Natural killer cell (primary cell): ENCODE measurements around the gene RFX3. TPM values are rescaled to one million over a fixed set of nuclear protein-coding genes. Genes with fewer than 3 reads are reported as not detected.

ENCODE experiments used
- ATAC-seq, 3 donors: fragments of 150-1000 bp in 2 of 3; fragments of 200-7000 bp in 1 of 3; cut with Tn5 transposase; 1 replicate in 1 of 3; 2 replicates in 2 of 3; pipeline ENCODE4 v1.10.0; 2021; ENCODE audit warnings: mild to moderate bottlenecking in 2 of 3, moderate library complexity in 2 of 3
- DNase-seq, 2 donors: peaks; one replicate each; pipeline versions ENCODE4 v3.0.0 to v3.0.0-alpha.2; 2013 to 2021; ENCODE audit warnings: mixed read lengths in 1 of 2
- H3K27ac ChIP-seq: one replicate; pipeline ENCODE4 v1.5.1; 2013; ENCODE audit warnings: mild to moderate bottlenecking, low read length
- H3K27me3 ChIP-seq: one replicate; pipeline ENCODE4 v1.6.1; 2013; ENCODE audit warnings: low read length; ENCODE audit not compliant: control insufficient read depth, insufficient read depth
- H3K36me3 ChIP-seq: one replicate; pipeline ENCODE4 v1.6.1; 2013; ENCODE audit warnings: low read length; ENCODE audit not compliant: control insufficient read depth, insufficient read depth
- H3K4me1 ChIP-seq: one replicate; pipeline ENCODE4 v1.6.1; 2013; ENCODE audit warnings: low read length; ENCODE audit not compliant: control insufficient read depth, insufficient read depth
- H3K4me3 ChIP-seq: one replicate; pipeline ENCODE4 v1.5.1; 2013; ENCODE audit warnings: low read length
- H3K9me3 ChIP-seq: one replicate; pipeline ENCODE4 v1.6.1; 2013; ENCODE audit warnings: low read length; ENCODE audit not compliant: control insufficient read depth, insufficient read depth
- H3K27ac Mint-ChIP-seq, 2 donors: one replicate each; pipeline ENCODE4 v1.8.0; 2022; ENCODE audit warnings: mild to moderate bottlenecking in 2 of 2, mixed read lengths in 2 of 2, moderate library complexity in 1 of 2
- H3K27me3 Mint-ChIP-seq, 2 donors: one replicate each; pipeline ENCODE4 v1.8.0; 2022; ENCODE audit warnings: low read depth in 2 of 2, mixed read lengths in 2 of 2
- H3K36me3 Mint-ChIP-seq: one replicate; pipeline ENCODE4 v1.8.0; 2022; ENCODE audit warnings: mixed read lengths
- H3K4me1 Mint-ChIP-seq, 2 donors: one replicate each; pipeline ENCODE4 v1.8.0; 2022; ENCODE audit warnings: mixed read lengths in 2 of 2
- H3K4me3 Mint-ChIP-seq: one replicate; pipeline ENCODE4 v1.8.0; 2022; ENCODE audit warnings: mild to moderate bottlenecking, moderate library complexity, mixed read lengths
- H3K9me3 Mint-ChIP-seq, 2 donors: one replicate each; pipeline ENCODE4 v1.8.0; 2022; ENCODE audit warnings: mixed read lengths in 2 of 2
- WGBS: methylation state at CpG from one replicate; pipeline ENCODE4 v1.1.7; 2013; ENCODE audit warnings: missing lambda C conversion rate; ENCODE audit not compliant: insufficient coverage; 5-methylcytosine and 5-hydroxymethylcytosine counted together
- intact Hi-C: fragments of 100-400 bp; cut with micrococcal nuclease; formaldehyde crosslinking; loops from one replicate; pipeline ENCODE4 v1.14.2; 2022
- total RNA-seq, 4 donors: library from RNA; stranded (reverse); fragments of 120-200 nt in 1 of 4; gene quantifications; one replicate each; pipeline versions ENCODE4 v1.2.3 to v1.2.4, GENCODE V29; 2013 to 2022
- TF ChIP-seq, protein P1 (sequence below): fragments of 200-600 bp; IDR thresholded peaks from one replicate; pipeline ENCODE4 v1.8.0; 2022; ENCODE audit warnings: antibody characterized with exemption

RFX3 gene
- total RNA-seq, 3 donors from 2014 or later (not counting 1 experiment from before 2014, with no cell fraction given) = 24.0 to 30.6 (median 30.0) TPM

DNA sequence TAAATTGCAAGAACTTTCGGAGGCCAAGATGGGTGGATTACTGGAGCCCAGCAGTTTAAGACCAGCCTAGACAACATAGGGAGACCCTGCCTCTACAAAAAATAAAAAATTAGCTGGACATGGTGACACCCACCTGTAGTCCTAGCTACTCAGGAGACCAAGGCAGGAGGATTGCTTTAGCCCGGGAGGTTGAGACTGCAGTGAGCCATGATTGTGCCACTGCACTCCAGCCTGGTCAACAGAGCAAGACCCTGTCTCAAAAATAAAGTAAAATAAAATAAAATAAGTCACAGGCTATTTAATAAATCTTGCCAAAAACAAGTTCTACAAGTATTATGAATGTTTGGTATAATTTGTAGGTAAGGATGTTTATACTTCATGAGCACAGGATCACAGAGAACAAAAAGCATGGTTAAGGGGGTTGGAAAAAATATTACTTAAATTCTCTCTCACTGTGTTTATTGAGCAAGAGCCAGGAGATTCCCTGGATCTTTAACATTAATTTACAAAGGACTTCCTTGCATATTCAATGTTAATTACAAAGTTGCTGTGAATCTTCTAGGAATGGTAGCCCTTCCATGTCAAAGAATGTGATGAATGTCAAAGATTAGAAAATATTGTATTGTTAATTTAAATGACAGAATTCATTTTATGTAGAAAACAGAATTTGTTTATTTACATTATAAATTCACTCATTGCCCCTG, 164.0 kb downstream of the RFX3 start:
- TF ChIP-seq, protein P1, sequence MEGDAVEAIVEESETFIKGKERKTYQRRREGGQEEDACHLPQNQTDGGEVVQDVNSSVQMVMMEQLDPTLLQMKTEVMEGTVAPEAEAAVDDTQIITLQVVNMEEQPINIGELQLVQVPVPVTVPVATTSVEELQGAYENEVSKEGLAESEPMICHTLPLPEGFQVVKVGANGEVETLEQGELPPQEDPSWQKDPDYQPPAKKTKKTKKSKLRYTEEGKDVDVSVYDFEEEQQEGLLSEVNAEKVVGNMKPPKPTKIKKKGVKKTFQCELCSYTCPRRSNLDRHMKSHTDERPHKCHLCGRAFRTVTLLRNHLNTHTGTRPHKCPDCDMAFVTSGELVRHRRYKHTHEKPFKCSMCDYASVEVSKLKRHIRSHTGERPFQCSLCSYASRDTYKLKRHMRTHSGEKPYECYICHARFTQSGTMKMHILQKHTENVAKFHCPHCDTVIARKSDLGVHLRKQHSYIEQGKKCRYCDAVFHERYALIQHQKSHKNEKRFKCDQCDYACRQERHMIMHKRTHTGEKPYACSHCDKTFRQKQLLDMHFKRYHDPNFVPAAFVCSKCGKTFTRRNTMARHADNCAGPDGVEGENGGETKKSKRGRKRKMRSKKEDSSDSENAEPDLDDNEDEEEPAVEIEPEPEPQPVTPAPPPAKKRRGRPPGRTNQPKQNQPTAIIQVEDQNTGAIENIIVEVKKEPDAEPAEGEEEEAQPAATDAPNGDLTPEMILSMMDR = no peak
- ATAC-seq (no peak), DNase-seq (no peak)
- WGBS = 100% methylated on average over 2 of the region's 2 CpGs
- Histone ChIP-seq H3K27me3 (no peaks in the 10 kb centered on the region), H3K4me1 (no peaks in the 10 kb centered on the region), H3K9me3 (no peaks in the 10 kb centered on the region), H3K4me3 (no peak overlapping the region), H3K36me3 (no peaks in the 10 kb centered on the region), H3K27ac (no peak overlapping the region)
- H3K4me3 Mint-ChIP-seq = no peak overlapping the region
- no peaks in the 10 kb centered on the region for H3K9me3 Mint-ChIP-seq
- H3K27ac Mint-ChIP-seq = no peak overlapping the region
- intact Hi-C loops = no loop called here
- no peaks in the 10 kb centered on the region for H3K27me3 Mint-ChIP-seq
- no peaks in the 10 kb centered on the region for H3K36me3 Mint-ChIP-seq
- H3K4me1 Mint-ChIP-seq = peaks cover 12 to 17% of the 10 kb centered on the region in 2 donors

GRCh38 chr9:3361116-3361515, 164.7 kb downstream of the RFX3 start:
- no peaks in the 10 kb centered on the region for H3K9me3 Mint-ChIP-seq
- no peaks in the 10 kb centered on the region for H3K27me3 ChIP-seq
- H3K4me3 ChIP-seq = no peak overlapping the region
- H3K4me1 Mint-ChIP-seq = peaks cover 7 to 17% of the 10 kb centered on the region in 2 donors
- WGBS = 70% methylated on average over 3 of the region's 4 CpGs
- H3K4me3 Mint-ChIP-seq = no peak overlapping the region
- no peaks in the 10 kb centered on the region for H3K36me3 Mint-ChIP-seq
- no peaks in the 10 kb centered on the region for H3K36me3 ChIP-seq
- no peak overlapping the region for H3K27ac ChIP-seq
- no peaks in the 10 kb centered on the region for H3K9me3 ChIP-seq
- no peaks in the 10 kb centered on the region for H3K27me3 Mint-ChIP-seq
- no peak overlapping the region for H3K27ac Mint-ChIP-seq
- ATAC-seq (no peak), DNase-seq (no peak)
- intact Hi-C loops = no loop called here
- TF ChIP-seq, protein P1 = no peak
- H3K4me1 ChIP-seq = no peaks in the 10 kb centered on the region

DNA sequence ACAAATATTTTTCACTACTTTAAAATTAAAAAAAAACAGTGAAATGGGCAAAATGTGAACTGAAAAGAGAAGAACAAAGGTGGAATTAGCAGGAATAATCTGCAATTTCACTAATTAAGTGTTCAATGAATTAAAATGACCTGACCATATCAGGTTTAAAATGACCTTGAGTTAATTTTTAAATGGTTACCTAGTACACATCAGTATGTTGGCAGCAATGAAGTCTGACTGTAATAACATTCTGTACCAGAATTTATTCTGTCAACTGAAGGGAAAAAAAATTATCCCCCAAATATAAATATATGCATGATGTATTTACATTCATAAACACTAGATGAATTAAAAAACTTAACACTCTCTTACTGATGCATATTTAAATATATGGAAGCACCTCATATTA, 165.6 kb downstream of the RFX3 start:
- Mint-ChIP-seq H3K27me3 (no peaks in the 10 kb centered on the region), H3K36me3 (no peaks in the 10 kb centered on the region), H3K4me3 (no peak overlapping the region), H3K4me1 (peaks cover 7 to 12% of the 10 kb centered on the region in 2 donors), H3K27ac (no peak overlapping the region), H3K9me3 (no peaks in the 10 kb centered on the region)
- Histone ChIP-seq H3K9me3 (no peaks in the 10 kb centered on the region), H3K36me3 (no peaks in the 10 kb centered on the region), H3K4me3 (no peak overlapping the region), H3K27me3 (no peaks in the 10 kb centered on the region), H3K4me1 (no peaks in the 10 kb centered on the region), H3K27ac (no peak overlapping the region)
- no peak for ATAC-seq
- intact Hi-C loops = no loop called here
- TF ChIP-seq, protein P1 = no peak
- no peak for DNase-seq

GRCh38 chr9:3359778-3360177, 166.0 kb downstream of the RFX3 start:
- Histone ChIP-seq H3K27ac (no peak overlapping the region), H3K9me3 (no peaks in the 10 kb centered on the region), H3K27me3 (no peaks in the 10 kb centered on the region), H3K4me1 (no peaks in the 10 kb centered on the region), H3K36me3 (no peaks in the 10 kb centered on the region), H3K4me3 (no peak overlapping the region)
- TF ChIP-seq, protein P1 = no peak
- Mint-ChIP-seq H3K36me3 (no peaks in the 10 kb centered on the region), H3K4me1 (peaks cover 7 to 12% of the 10 kb centered on the region in 2 donors), H3K4me3 (no peak overlapping the region), H3K9me3 (no peaks in the 10 kb centered on the region), H3K27ac (no peak overlapping the region), H3K27me3 (no peaks in the 10 kb centered on the region)
- intact Hi-C loops = no loop called here
- WGBS = no CpG with 5 or more reads among the region's 1 CpG
- ATAC-seq (no peak), DNase-seq (no peak)
